CD4-positive, alpha-beta T cell treated with Interferon gamma for 1 hour (primary cell): ENCODE data around the gene SH3BP2.

Experiments
- DNase-seq: peaks from one replicate; pipeline ENCODE4 v3.0.0-alpha.2; 2020

SH3BP2 gene, protein sequence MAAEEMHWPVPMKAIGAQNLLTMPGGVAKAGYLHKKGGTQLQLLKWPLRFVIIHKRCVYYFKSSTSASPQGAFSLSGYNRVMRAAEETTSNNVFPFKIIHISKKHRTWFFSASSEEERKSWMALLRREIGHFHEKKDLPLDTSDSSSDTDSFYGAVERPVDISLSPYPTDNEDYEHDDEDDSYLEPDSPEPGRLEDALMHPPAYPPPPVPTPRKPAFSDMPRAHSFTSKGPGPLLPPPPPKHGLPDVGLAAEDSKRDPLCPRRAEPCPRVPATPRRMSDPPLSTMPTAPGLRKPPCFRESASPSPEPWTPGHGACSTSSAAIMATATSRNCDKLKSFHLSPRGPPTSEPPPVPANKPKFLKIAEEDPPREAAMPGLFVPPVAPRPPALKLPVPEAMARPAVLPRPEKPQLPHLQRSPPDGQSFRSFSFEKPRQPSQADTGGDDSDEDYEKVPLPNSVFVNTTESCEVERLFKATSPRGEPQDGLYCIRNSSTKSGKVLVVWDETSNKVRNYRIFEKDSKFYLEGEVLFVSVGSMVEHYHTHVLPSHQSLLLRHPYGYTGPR

DNA sequence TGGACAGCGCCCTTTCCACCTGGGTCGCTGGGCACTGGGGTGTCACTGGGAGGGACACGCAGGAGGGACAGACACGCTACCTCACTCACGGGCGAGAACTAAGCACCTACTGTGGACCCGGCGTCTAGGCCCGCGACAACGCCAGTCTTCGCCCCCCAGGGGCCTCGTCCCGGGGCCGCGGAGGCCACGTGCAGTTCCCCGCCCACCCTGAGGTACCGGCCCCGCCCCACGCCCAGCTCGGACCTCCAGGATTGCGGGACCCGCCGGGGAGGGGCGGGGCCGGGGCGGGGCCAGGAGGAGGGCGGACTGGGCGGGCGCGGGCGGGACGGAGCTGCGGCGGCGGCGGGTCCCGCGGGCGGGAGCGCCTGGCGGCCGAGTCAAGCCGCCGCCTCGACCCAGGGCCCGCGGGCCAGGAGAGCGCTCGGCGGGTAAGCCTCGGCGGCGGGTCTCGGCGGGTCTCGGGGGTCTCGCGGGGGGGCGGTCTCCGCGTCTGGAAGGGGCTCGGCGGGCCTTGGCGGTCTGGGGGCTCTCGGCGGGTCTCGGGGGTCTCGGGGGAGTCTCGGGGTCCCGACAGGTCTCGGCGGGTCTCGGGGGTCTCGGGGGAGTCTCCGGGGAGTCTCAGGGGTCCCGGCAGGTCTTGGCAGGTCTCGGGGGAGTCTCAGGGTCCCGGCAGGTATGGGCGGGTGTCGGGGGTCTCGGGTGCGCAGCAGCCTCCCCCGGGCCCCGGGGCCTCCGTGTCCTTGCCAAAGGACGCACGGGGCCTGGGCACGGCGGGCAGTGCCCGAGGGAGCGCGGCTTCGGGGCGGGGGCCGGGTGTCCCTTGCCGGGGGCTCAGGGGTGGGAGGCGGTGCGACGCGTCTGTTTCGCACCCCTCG is at the start of gene SH3BP2:
TSS of gene SH3BP2 (plus strand) at position 375 of the 875 bp plus-strand sequence. CDS start 27,533 bp downstream, outside the sequence.
- peak; percentile 81 for DNase-seq

DNA sequence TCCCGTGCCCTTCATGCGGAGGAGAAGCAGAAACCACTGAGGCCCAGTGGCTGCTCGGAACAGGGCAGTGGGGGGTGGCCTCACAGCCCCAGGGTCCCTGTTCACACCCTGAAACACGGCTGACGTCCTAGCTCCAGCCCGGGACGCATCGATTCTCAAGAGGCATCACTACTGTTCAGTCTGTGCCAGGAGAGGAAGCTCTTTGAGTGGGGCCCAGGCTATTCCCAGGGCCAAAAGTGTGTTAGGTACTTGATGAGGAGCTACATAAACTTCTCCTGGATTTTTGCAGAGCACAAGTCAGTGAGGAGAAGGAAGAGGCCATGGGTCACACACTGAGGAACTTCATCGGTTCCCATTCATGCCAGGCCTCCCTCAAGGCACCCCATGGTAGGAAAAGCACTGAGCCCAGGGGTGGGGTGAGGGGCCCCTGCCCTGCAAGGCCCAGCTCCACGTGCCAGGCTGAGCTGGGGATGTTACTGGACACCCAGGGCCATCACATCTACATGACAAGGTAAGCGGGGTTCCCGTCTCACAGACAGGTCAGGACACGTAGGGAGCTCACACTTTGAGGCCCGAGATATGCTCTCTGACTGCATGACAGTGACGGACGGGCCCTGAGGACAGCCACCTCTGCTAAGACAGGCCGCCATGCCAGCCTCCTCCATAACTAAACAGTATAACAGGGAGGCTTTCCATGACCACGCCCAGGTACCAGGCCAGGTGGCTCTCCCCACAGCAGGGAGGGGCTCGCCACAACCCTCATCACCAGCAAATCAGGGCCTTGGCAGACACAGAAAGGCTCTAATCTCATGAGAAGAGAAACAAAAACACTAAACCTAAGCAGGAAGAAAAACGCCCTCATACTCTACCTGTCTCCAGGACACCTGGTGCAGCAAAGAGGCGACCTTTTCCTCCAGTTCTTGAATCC is 49.1 kb upstream of the SH3BP2 start:
- DNase-seq = no peak

- no peak for DNase-seq
These were observed 48.2 kb upstream of the SH3BP2 start for GRCh38 chr4:2744576-2745270.

GRCh38 chr4:2745516-2745915 is 47.4 kb upstream of the SH3BP2 start:
- no peak for DNase-seq

DNA sequence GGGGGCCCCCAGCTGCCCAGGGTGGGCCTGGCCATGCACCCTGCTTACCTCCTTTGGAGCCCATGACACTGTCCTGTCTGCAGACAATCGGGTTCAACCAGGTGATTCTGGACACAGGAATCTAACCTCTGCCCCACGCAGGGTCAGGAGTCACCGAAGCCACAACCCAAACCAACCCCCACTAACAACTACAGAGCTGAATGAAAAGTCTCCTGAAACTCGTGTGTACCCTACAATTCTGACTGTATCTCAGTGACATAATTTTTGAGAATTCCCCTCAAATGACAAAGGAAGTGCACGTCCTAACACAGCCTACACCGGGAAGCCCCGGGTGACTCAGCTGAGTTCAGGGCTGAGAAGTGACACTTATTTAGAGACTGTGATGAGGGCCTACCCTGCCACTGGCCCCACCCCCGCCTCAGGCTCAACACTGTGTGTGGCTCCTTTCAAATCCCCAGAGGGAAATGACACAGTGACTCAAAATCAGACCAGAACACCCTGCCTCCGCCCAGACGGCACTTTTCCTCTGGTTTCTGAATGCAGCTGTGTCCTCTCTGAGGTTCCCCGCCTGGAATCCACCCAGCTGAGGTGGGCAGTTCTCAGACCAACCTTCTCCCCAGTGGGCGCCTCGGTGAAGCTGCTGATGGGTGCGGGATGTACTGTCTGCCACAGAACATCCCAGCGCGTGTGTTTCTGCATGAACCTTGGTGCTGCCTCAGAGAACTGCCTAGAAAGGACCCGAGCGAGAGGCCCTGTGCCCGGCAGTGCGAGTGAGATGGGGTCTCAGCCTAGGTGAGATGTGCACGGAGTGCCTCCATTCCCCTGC is 46.7 kb upstream of the SH3BP2 start:
- peak; percentile 88 for DNase-seq

DNA sequence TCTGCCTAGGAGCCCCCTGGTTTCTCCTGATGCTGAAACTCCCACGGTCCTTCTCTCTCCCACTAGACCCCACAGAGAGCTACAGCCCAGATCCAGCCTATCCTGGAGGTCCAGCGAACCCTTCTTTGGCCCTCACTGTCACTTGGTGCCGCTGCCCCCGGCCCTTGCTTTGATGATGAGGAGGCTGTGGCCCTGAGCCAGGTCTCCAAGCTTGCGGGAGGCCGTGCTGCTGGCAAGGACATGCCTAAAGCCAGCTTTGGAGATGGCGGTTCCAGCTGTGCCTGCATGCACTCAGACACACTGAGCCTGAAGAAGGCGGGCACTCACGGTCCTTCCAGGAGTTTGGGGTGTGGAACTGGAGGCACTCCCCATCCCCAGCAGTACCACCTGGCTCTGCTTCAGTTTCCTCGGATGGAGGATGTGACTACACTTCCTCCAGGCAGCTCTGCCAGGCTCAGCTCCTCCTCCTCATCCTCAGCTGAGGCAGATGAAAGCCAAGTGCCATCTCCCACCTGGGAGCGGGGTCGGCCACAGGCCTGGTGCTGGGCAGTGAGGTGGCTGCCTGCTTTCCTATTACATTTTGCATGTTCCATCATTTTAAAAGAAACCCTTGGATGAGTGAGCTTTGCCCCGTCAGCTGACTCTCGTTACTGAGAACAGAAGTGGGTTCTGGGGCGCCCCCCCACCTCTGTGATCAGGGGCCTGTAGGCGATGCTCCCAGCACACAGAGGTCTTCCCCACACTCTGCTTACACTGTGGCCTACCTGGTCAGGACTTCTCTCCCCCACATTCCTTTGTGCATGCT is 45.8 kb upstream of the SH3BP2 start:
- no peak for DNase-seq

DNA sequence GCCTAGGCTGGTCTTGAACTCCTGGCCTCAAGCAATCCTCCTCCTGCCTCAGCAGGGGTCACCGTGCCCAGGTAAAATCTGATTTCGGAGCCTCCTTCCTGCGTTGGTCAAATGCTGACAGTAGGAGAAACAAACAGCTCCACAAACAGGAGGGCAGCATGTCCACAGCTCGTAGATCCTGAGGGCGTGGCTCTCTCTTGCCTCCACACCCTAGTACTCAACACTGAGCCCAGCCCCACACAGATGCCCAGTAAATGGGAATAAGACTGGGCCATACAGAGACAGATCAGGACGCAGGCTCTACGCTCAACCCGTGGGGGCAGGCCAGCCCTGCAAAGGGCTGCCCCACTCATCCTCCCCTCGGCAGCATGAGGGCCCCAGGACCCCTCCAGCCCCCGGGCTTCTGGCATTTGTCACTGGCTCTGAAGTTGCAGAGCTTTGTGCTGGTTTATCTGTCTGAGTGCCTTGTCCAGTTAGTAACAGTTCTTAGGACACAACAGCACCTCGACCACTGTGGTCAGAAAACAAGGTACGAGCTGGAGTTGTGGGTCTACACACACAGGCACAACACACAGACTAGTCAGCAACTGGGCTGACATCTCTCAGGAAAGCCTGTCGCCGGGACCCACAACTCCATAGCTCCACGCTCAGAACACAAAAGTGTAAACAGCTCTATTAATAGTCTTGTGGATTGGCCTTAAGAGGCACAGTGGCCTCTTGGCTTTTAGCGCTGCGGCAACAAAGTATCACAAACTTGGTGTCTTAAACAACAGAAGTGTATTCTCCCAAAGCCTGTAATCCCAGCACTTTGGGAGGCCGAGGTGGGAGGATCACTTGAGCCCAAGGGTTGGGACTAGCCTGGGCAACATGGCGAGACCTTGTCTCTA is 41.9 kb upstream of the SH3BP2 start:
- no peak for DNase-seq

DNA sequence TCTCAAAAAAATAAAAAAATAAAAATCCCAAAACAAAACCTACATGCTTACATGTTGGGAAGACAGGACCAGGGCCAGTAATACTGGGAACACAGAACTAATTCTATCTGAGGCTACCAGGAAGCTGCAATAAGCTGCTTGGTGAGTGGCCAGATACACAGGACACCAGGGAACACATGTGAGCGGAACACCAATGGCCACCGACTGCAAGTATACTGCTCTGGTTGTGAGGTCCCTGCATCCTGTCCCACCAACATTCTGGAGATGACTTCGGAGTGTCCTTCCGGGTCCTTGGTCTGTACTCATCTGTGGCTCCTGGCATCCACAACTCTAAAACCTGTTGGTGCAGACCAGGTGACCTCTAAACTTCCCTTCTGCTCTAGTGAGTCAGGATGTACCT is 39.4 kb upstream of the SH3BP2 start:
- DNase-seq = no peak

DNA sequence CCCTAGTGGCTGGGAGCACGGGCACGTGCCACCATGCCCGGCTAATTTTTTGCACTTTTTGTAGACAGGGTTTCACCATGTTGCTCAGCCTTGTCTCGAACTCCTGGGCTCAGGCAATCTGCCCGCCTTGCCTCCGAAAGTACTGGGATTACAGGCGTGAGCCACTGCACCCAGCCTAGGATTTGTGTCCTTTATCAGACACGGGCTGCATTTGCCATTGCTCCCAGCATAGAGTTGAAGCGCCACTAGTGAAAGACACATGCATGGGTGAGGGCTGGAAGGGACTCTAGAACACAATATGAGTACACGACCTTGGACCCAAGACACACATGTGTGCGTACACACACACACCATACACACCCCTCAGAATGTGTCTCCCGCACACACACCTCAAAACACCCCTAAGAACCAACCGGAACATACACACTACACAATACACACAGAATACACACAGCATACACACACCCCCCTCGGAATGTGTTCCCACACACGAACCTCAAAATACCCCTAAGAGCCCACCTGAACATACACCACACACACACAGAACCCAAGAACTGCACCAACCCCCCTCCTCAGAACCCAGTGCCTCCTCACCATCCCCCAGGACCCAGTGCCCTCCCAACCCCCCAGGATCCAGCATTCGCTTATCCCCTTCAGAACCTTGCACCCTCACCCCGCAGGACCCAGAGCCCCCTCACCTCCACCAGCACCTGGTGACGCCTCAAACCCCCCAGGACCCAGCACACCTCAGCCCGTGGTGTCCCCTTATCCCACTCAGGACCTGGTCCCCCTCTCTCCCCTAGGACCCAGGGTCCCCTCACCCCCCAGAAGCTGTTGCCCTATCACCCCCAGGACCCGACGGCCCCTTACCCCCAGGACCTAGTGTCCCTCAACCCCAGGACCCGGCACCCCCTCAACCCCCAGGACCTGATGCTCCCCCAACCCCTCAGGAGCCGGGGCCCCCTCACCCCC is 37.8 kb upstream of the SH3BP2 start:
- DNase-seq = no peak

DNA sequence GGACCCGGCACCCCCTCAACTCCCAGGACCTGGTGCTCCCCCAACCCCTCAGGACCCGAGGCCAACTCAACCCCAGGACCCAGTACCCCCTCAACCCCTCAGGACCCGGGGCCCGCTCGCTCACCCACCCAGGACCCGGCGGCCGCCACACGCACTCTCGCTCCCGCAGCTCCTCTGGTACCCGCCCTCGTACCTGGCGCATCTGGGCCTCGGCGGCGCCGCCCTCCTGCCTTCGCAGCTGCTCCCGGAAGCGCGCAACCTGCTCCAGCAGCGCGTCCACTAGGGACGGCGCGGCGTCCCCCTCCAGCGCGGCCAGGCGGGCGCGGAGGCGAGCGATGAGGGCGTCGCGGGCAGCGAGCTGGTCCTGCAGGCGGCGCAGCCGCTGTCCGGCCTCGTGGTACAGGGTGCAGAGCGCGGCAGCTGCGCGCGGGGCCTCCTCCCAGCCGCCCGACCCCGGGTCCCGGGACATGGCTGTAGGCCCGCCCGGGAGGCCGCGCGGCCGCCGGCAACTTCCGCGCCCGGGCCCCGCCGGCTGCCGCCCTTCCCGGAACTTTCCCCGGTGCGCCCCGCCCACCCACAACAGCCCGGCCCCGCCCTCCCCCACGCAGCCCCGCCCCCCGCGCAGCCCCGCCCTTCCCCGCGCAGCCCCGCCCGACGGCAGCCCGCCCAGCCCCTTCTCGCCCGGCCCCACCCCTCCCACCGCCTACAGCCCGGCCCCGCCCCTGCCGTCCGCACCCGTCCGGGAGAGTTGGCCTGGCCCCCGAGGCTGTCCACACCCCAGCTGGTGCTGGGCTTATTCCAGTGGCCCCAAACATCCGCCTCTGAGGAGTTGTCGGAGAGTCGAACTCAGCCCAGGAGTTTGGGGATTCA is 36.8 kb upstream of the SH3BP2 start, which contains the start of gene TNIP2:
TSS of gene TNIP2 (minus strand) at position 516 of the 870 bp plus-strand sequence. CDS start at position 469, 47 bp downstream.
- DNase-seq = peak; percentile 78

- DNase-seq = no peak
These were observed 36.1 kb upstream of the SH3BP2 start for GRCh38 chr4:2756691-2757350.

DNA sequence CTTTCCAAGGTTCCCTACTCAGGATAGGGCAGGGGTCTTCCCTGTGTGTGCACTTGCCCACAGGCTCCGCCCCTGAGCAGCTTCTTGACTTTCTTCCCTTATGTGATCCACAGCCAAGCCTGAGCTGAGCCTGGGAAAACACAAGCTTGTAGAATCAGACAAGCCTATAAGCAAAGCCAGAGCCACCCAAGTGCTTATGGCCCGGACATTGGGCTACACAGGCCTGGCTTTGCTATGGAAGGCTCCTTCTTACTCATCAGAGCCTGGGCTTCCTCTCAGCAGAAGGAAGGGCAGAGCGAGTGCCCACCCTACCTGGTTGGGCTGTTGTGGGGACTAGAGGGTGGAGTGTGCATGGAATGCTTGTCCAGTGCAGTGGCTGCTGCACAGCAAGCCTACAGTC is 35.5 kb upstream of the SH3BP2 start:
- no peak for DNase-seq

DNA sequence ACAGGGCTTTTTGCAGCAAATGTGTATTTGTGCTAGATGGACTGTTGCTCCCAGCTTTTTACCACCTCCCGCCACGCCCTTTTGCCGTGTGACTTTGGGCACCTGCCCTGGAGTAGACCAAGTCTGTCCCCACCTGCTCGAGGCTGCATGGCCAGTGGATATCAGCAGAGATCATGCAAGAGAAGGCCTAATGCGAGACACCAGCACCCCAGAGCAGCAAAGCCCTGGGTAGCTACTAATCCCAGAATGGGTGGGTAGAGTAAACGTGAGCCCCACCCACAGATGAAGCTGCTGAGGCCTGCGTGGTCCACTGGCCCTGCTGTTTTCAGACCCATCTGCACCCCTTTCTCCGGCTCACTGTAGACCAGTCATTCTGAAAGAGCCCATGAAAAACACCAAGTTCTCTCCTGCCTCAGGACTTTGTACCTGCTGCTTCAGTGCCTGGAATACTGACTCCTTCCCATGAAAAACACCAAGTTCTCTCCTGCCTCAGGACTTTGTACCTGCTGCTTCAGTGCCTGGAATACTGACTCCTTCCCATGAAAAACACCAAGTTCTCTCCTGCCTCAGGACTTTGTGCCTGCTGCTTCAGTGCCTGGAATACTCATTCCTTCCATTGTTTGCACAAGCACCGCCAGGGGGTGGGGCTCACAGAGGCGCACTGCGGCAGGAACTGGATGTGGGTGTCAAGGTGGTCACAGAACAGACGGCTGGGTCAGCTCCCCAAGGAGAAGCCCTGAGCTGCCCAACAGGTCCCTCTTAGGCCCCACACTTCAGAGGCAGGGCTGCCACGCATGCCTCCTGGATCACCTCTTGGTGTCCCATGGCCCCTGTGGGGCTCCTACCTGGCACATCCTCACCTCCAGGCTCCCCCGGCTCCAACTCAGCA is 31.6 kb upstream of the SH3BP2 start:
- DNase-seq = no peak

DNA sequence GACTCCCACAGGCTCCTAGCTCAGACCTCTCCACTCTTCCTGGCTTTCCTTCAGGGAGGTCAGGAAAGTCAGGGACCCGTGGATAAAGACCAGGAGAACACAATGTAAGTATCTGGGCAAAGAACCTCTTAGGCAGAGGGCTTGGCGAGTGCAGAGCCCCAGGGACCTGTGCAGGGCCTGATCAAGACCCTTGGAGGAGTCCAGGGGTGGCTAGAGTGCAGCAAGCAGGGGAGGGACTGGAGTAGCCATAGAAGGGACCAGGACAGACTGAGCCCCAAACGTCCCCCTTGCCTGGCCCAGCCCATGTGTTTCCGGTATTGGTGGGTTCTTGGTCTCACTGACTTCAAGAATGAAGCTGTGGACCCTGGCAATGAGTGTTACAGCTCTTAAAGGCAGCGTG is 30.8 kb upstream of the SH3BP2 start:
- no peak for DNase-seq
